Vagina (tissue), 2 donors: Measurements from ENCODE around the gene ABCC2.

Experiments
- POLR2AphosphoS5 ChIP-seq, 2 donors: sonication (generic); formaldehyde crosslinking; IDR thresholded peaks; one replicate each; pipeline ENCODE4 v1.9.0; 2017; ENCODE audit warnings: antibody characterized with exemption in 2 of 2, mild to moderate bottlenecking in 2 of 2, low read depth in 1 of 2; ENCODE audit not compliant: insufficient read depth in 1 of 2
- TF ChIP-seq, protein P1 (sequence below), 3 experiments: fragments of 450-650 bp in 2 of 3; fragments of 200-600 bp in 1 of 3; sonication (generic) in 1 of 3; IDR thresholded peaks; one replicate each; pipeline ENCODE4 v1.5.1; 2017 to 2019; ENCODE audit warnings: antibody characterized with exemption in 3 of 3, mild to moderate bottlenecking in 2 of 3, moderate library complexity in 2 of 3

- TF ChIP-seq, protein P1, sequence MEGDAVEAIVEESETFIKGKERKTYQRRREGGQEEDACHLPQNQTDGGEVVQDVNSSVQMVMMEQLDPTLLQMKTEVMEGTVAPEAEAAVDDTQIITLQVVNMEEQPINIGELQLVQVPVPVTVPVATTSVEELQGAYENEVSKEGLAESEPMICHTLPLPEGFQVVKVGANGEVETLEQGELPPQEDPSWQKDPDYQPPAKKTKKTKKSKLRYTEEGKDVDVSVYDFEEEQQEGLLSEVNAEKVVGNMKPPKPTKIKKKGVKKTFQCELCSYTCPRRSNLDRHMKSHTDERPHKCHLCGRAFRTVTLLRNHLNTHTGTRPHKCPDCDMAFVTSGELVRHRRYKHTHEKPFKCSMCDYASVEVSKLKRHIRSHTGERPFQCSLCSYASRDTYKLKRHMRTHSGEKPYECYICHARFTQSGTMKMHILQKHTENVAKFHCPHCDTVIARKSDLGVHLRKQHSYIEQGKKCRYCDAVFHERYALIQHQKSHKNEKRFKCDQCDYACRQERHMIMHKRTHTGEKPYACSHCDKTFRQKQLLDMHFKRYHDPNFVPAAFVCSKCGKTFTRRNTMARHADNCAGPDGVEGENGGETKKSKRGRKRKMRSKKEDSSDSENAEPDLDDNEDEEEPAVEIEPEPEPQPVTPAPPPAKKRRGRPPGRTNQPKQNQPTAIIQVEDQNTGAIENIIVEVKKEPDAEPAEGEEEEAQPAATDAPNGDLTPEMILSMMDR (IDR thresholded peaks at IDR 0.05): no peak
- no peak for TF ChIP-seq POLR2AphosphoS5 (IDR thresholded peaks at IDR 0.05; ENCODE audit: insufficient read depth in 1 of 2, low read depth in 1 of 2)
These were observed 87.8 kb downstream of the ABCC2 start for GRCh38 chr10:99870123-99870730.
